ENCODE results near the gene ABCC1. TPM values are rescaled to one million over a fixed set of nuclear protein-coding genes. Genes with fewer than 3 reads are reported as not detected.

ABCC1 gene
- polyA plus RNA-seq, 3 donors, result 1.4 to 23.6 (median 3.0) TPM

GRCh38 chr16:16131659-16132058 is 182.2 kb downstream of the ABCC1 start:
- H3K4me2 ChIP-seq (replicated peaks; ENCODE audit: extremely low read depth, low read length, poor library complexity, severe bottlenecking), result no peak overlapping the region
- H3K4me1 Mint-ChIP-seq, result no peaks in the 10 kb centered on the region
- WGBS (ENCODE audit: insufficient coverage), result 98% methylated on average over 8 of the region's 15 CpGs
- no peak for DNase-seq
- no peaks in the 10 kb centered on the region for H3K27me3 Mint-ChIP-seq (ENCODE audit: low read depth in 3 of 3)
- H3K4me3 Mint-ChIP-seq, result no peak overlapping the region
- H3K36me3 Mint-ChIP-seq, result peaks cover 75 to 93% of the 10 kb centered on the region in 2 donors
- intact Hi-C loops (cut with micrococcal nuclease), result no loop called here
- no peaks in the 10 kb centered on the region for H3K9me3 Mint-ChIP-seq
- peaks cover 8% of the 10 kb centered on the region for H4K20me1 ChIP-seq (ENCODE audit: insufficient read depth, low read length)
- no peaks in the 10 kb centered on the region for H3K4me1 ChIP-seq (ENCODE audit: control insufficient read depth in 1 of 2, insufficient read depth in 2 of 2, low read length in 2 of 2)
- no peak for TF ChIP-seq CTCF (IDR thresholded peaks at IDR 0.05)
- no peaks in the 10 kb centered on the region for H3K9me3 ChIP-seq (replicated peaks in 1 of 2; ENCODE audit: control insufficient read depth in 1 of 2, insufficient read depth in 1 of 2, low read length in 2 of 2)
- H3K9ac ChIP-seq (ENCODE audit: insufficient read depth, low read length, poor library complexity, severe bottlenecking), result no peak overlapping the region
- no peaks in the 10 kb centered on the region for H3K27me3 ChIP-seq (ENCODE audit: control insufficient read depth in 2 of 2, insufficient read depth in 2 of 2, low read length in 2 of 2)
- H3K4me3 ChIP-seq (replicated peaks in 1 of 3; ENCODE audit: low read depth in 2 of 3, low read length in 3 of 3), result no peak overlapping the region
- H3K27ac Mint-ChIP-seq, result peak overlapping the region in 2 of 7 donors; percentile 44 to 66
- no peaks in the 10 kb centered on the region for H3K79me2 ChIP-seq (ENCODE audit: insufficient read depth, low read length)
- H3K27ac ChIP-seq (ENCODE audit: low read depth in 1 of 2, low read length in 2 of 2), result no peak overlapping the region
- no peak overlapping the region for H2AFZ ChIP-seq (ENCODE audit: insufficient read depth, low read depth, low read length, poor library complexity, severe bottlenecking)
- H3K36me3 ChIP-seq (replicated peaks in 1 of 2; ENCODE audit: control insufficient read depth in 1 of 2, insufficient read depth in 2 of 2, low read length in 2 of 2), result peaks cover 62 to 95% of the 10 kb centered on the region in 2 donors

- Mint-ChIP-seq H3K4me1 (no peaks in the 10 kb centered on the region), H3K36me3 (peaks cover 91 to 99% of the 10 kb centered on the region in 2 donors), H3K27me3 (ENCODE audit: low read depth in 3 of 3) (no peaks in the 10 kb centered on the region), H3K27ac (peak overlapping the region in 1 of 7 donors; percentile 40), H3K4me3 (no peak overlapping the region), H3K9me3 (peaks cover 0 to 1% (median 0%) of the 10 kb centered on the region in 7 donors)
- intact Hi-C loops (cut with micrococcal nuclease), result no loop called here
- WGBS (ENCODE audit: insufficient coverage), result 97% methylated on average over 9 of the region's 21 CpGs
- Histone ChIP-seq H3K9ac (ENCODE audit: insufficient read depth, low read length, poor library complexity, severe bottlenecking) (no peak overlapping the region), H3K36me3 (replicated peaks in 1 of 2; ENCODE audit: control insufficient read depth in 1 of 2, insufficient read depth in 2 of 2, low read length in 2 of 2) (peaks cover 79 to 98% of the 10 kb centered on the region in 2 donors), H3K4me3 (replicated peaks in 1 of 3; ENCODE audit: low read depth in 2 of 3, low read length in 3 of 3) (no peak overlapping the region), H4K20me1 (ENCODE audit: insufficient read depth, low read length) (no peaks in the 10 kb centered on the region), H3K9me3 (replicated peaks in 1 of 2; ENCODE audit: control insufficient read depth in 1 of 2, insufficient read depth in 1 of 2, low read length in 2 of 2) (no peaks in the 10 kb centered on the region), H3K27me3 (ENCODE audit: control insufficient read depth in 2 of 2, insufficient read depth in 2 of 2, low read length in 2 of 2) (no peaks in the 10 kb centered on the region), H3K4me2 (replicated peaks; ENCODE audit: extremely low read depth, low read length, poor library complexity, severe bottlenecking) (no peak overlapping the region), H3K4me1 (ENCODE audit: control insufficient read depth in 1 of 2, insufficient read depth in 2 of 2, low read length in 2 of 2) (no peaks in the 10 kb centered on the region), H3K79me2 (ENCODE audit: insufficient read depth, low read length) (no peaks in the 10 kb centered on the region), H2AFZ (ENCODE audit: insufficient read depth, low read depth, low read length, poor library complexity, severe bottlenecking) (no peak overlapping the region), H3K27ac (ENCODE audit: low read depth in 1 of 2, low read length in 2 of 2) (no peak overlapping the region)
- DNase-seq, result no peak
- no peak for TF ChIP-seq CTCF (IDR thresholded peaks at IDR 0.05)
Observed at GRCh38 chr16:16133943-16134604, 184.7 kb downstream of the ABCC1 start.
